Common myeloid progenitor, CD34-positive (primary cell): ENCODE measurements around the gene SPINK7. TPM values are rescaled to one million over a fixed set of nuclear protein-coding genes. Genes with fewer than 3 reads are reported as not detected.
A peak's percentile ranks its signal among the peaks of the same experiment; 100 is the strongest.
"Not testable (repeated sequence)": the region's sequence is repeated elsewhere in the genome, so short reads cannot be mapped to it uniquely, and the experiment has no call there.

ENCODE experiments used
- CTCF ChIA-PET: fragments of 350-600 bp; sonication (Branson Sonifier 250); formaldehyde crosslinking; loops from one replicate; lab custom pipeline; 2021; ENCODE audit warnings: antibody characterized with exemption; lab: Charles Lee
- POLR2A ChIA-PET: fragments of 350-600 bp; sonication (Branson Sonifier 250); formaldehyde crosslinking; loops from one replicate; lab custom pipeline; 2021; ENCODE audit warnings: antibody characterized with exemption; lab: Charles Lee
- DNase-seq, 3 donors: peaks; one replicate each; pipeline versions ENCODE4 v3.0.0 to v3.0.0-alpha.2; 2013
- H3K27ac ChIP-seq, 2 experiments: 1 replicate in 1 of 2; 2 replicates in 1 of 2; pipeline ENCODE4 v1.7.0; 2013; ENCODE audit warnings: inconsistent platforms in 2 of 2, low read length in 2 of 2, mild to moderate bottlenecking in 2 of 2, low read depth in 1 of 2, moderate library complexity in 1 of 2; ENCODE audit not compliant: severe bottlenecking in 2 of 2, insufficient read depth in 1 of 2, poor library complexity in 1 of 2
- H3K27me3 ChIP-seq, 5 experiments: replicated peaks in 2 of 5; 1 replicate in 3 of 5; 2 replicates in 2 of 5; pipeline versions ENCODE4 v1.6.1 to v1.7.0; 2013; ENCODE audit warnings: low read length in 4 of 5, mild to moderate bottlenecking in 2 of 5, moderate library complexity in 2 of 5, inconsistent platforms in 1 of 5; ENCODE audit not compliant: insufficient read depth in 5 of 5, control insufficient read depth in 4 of 5
- H3K36me3 ChIP-seq, 4 experiments: 1 replicate in 2 of 4; 2 replicates in 2 of 4; pipeline versions ENCODE4 v1.6.1 to v1.7.0; 2013; ENCODE audit warnings: low read length in 3 of 4, control low read depth in 1 of 4, mild to moderate bottlenecking in 1 of 4; ENCODE audit not compliant: control insufficient read depth in 4 of 4, insufficient read depth in 4 of 4
- H3K4me1 ChIP-seq, 4 experiments: 1 replicate in 3 of 4; 2 replicates in 1 of 4; pipeline versions ENCODE4 v1.6.1 to v1.7.1; 2013; ENCODE audit warnings: low read length in 3 of 4, mild to moderate bottlenecking in 3 of 4, control low read depth in 1 of 4, inconsistent platforms in 1 of 4, moderate library complexity in 1 of 4; ENCODE audit not compliant: control insufficient read depth in 4 of 4, insufficient read depth in 4 of 4; ENCODE audit errors: control extremely low read depth in 1 of 4
- H3K4me3 ChIP-seq, 7 experiments: 1 replicate in 4 of 7; 2 replicates in 3 of 7; pipeline versions ENCODE4 v1.5.1 to v1.7.0; 2013; ENCODE audit warnings: mild to moderate bottlenecking in 7 of 7, low read length in 6 of 7, moderate library complexity in 6 of 7, inconsistent platforms in 2 of 7, low read depth in 2 of 7, control low read depth in 1 of 7; ENCODE audit not compliant: insufficient read depth in 4 of 7, control insufficient read depth in 1 of 7; ENCODE audit errors: extremely low read depth in 1 of 7
- H3K9me3 ChIP-seq, 5 experiments: 1 replicate in 4 of 5; 2 replicates in 1 of 5; pipeline versions ENCODE4 v1.6.1 to v1.7.1; 2013; ENCODE audit warnings: low read length in 4 of 5, mild to moderate bottlenecking in 2 of 5, inconsistent platforms in 1 of 5, low read depth in 1 of 5, moderate library complexity in 1 of 5; ENCODE audit not compliant: control insufficient read depth in 4 of 5, insufficient read depth in 2 of 5; ENCODE audit errors: control extremely low read depth in 1 of 5
- WGBS: methylation state at CpG from one replicate; pipeline ENCODE4 v1.1.5; 2013; ENCODE audit not compliant: insufficient coverage; 5-methylcytosine and 5-hydroxymethylcytosine counted together
- polyA plus RNA-seq: library from polyadenylated mRNA; unstranded; fragments of 120-200 nt; gene quantifications from one replicate; pipeline ENCODE4 v1.2.1, GENCODE V29; 2013

The SPINK7 gene
- 0.08 TPM for polyA plus RNA-seq

GRCh38 chr5:148312153-148312552, at the start of gene SPINK7:
TSS of gene SPINK7 (plus strand) at chr5:148312423. CDS start at chr5:148312484, 61 bp downstream.
- 79% methylated on average over 3 of the region's 3 CpGs for WGBS
- Histone ChIP-seq H3K27ac (no peak within 1 kb of the TSS), H3K4me3 (no peak within 1 kb of the TSS), H3K36me3 (no peaks in the 10 kb centered on the region), H3K9me3 (peaks cover 0 to 8% (median 0%) of the 10 kb centered on the region in 5 experiments), H3K4me1 (no peaks in the 10 kb centered on the region), H3K27me3 (no peaks in the 10 kb centered on the region)
- ChIA-PET POLR2A (no interaction called here), CTCF (interaction anchor here (1.1 kb wide), 1 partner anchor 62 kb away, joined by 3 read pairs; no protein-coding TSS in a partner anchor)
- no peak for DNase-seq

GRCh38 chr5:148267962-148268361, 44.3 kb upstream of the SPINK7 start:
- Histone ChIP-seq H3K4me3 (no peak overlapping the region), H3K27ac (no peak overlapping the region), H3K9me3 (peaks cover 0 to 1% (median 0%) of the 10 kb centered on the region in 5 experiments), H3K36me3 (no peaks in the 10 kb centered on the region), H3K4me1 (no peaks in the 10 kb centered on the region), H3K27me3 (no peaks in the 10 kb centered on the region)
- ChIA-PET POLR2A (no interaction called here), CTCF (no interaction called here)
- 89% methylated on average over 3 of the region's 3 CpGs for WGBS
- no peak for DNase-seq

GRCh38 chr5:148268566-148268965, 43.7 kb upstream of the SPINK7 start, which contains the start of gene SPINK13:
TSS of gene SPINK13 (plus strand) at chr5:148268794. CDS start at chr5:148270073, 1,279 bp downstream.
- H3K4me1 ChIP-seq = no peaks in the 10 kb centered on the region
- CTCF ChIA-PET = no interaction called here
- no peak within 1 kb of the TSS for H3K4me3 ChIP-seq
- POLR2A ChIA-PET = no interaction called here
- no peaks in the 10 kb centered on the region for H3K27me3 ChIP-seq
- no peak within 1 kb of the TSS for H3K27ac ChIP-seq
- no peaks in the 10 kb centered on the region for H3K36me3 ChIP-seq
- 94% methylated on average over 4 of the region's 4 CpGs for WGBS
- DNase-seq = no peak
- peaks cover 0 to 1% (median 0%) of the 10 kb centered on the region in 5 experiments for H3K9me3 ChIP-seq

GRCh38 chr5:148275129-148275528, 37.1 kb upstream of the SPINK7 start:
- H3K36me3 ChIP-seq, H3K27ac ChIP-seq, H3K27me3 ChIP-seq, H3K9me3 ChIP-seq, DNase-seq, H3K4me1 ChIP-seq, H3K4me3 ChIP-seq, POLR2A ChIA-PET, CTCF ChIA-PET: not testable (repeated sequence)
- WGBS = no CpG with 5 or more reads among the region's 2 CpGs

- peak in 1 of 3 donors; percentile 0 for DNase-seq
These were observed 31.3 kb upstream of the SPINK7 start for GRCh38 chr5:148280893-148281292.

GRCh38 chr5:148281336-148281735, 30.9 kb upstream of the SPINK7 start:
- DNase-seq, H3K9me3 ChIP-seq, H3K4me1 ChIP-seq, H3K36me3 ChIP-seq, H3K27ac ChIP-seq, POLR2A ChIA-PET, H3K4me3 ChIP-seq, H3K27me3 ChIP-seq: not testable (repeated sequence)
- CTCF ChIA-PET = interaction anchor here (0.6 kb wide), 1 partner anchor 155 kb away, joined by 3 read pairs; no protein-coding TSS in a partner anchor
- WGBS = 100% methylated on average over 3 of the region's 4 CpGs

More at GRCh38 chr5:148280893-148281292, 31.3 kb upstream of the SPINK7 start:
- H3K9me3 ChIP-seq, H3K27me3 ChIP-seq, H3K4me3 ChIP-seq, H3K4me1 ChIP-seq, H3K27ac ChIP-seq, H3K36me3 ChIP-seq, POLR2A ChIA-PET, CTCF ChIA-PET: not testable (repeated sequence)
- WGBS = 58% methylated on average over 3 of the region's 5 CpGs

GRCh38 chr5:148290271-148291195, 21.7 kb upstream of the SPINK7 start:
- WGBS = 100% methylated on average over 1 of the region's 6 CpGs
- Histone ChIP-seq H3K27me3 (no peaks in the 10 kb centered on the region), H3K4me1 (peaks cover 0 to 5% (median 0%) of the 10 kb centered on the region in 4 experiments), H3K27ac (no peak overlapping the region), H3K9me3 (no peaks in the 10 kb centered on the region), H3K4me3 (no peak overlapping the region), H3K36me3 (no peaks in the 10 kb centered on the region)
- POLR2A ChIA-PET = interaction anchor here (1.1 kb wide), 1 partner anchor 440 kb away, joined by 5 read pairs; no protein-coding TSS in a partner anchor
- CTCF ChIA-PET = interaction anchor here (0.8 to 1.5 kb wide), 7 partner anchors 9 to 439 kb away, joined by 3 to 14 read pairs (median 3); no protein-coding TSS in a partner anchor
- peak; percentile 14 to 48 (median 46) for DNase-seq
